OCI-LY7 (cell line): ENCODE measurements around the gene POLR1A. TPM values are rescaled to one million over a fixed set of nuclear protein-coding genes. Genes with fewer than 3 reads are reported as not detected.

ENCODE experiments used
- BruUV-seq: library from RNA; stranded (reverse); fragments of 400-500 nt; replicated peaks from 2 replicates; lab custom pipeline; 2021; lab: Mats Ljungman, UMichigan
- CTCF ChIA-PET: fragments of 300-600 bp; sonication (Branson Sonifier 250); formaldehyde crosslinking; loops from one replicate; lab custom pipeline; 2022; ENCODE audit warnings: antibody characterized with exemption; ENCODE audit not compliant: unreplicated experiment; lab: Charles Lee
- POLR2A ChIA-PET: fragments of 300-600 bp; sonication (Branson Sonifier 250); formaldehyde crosslinking; loops from one replicate; lab custom pipeline; 2022; ENCODE audit warnings: antibody characterized with exemption; lab: Charles Lee
- DNase-seq: peaks from one replicate; pipeline ENCODE4 v3.0.0-alpha.2; 2015; ENCODE audit warnings: low spot score
- H2AFZ ChIP-seq: fragments of 200-600 bp; sonication (generic), shearing (Covaris generic); 2 replicates; pipeline ENCODE4 v1.6.1; 2014; ENCODE audit warnings: mild to moderate bottlenecking, antibody characterized with exemption, low read length, moderate library complexity
- H3K27ac ChIP-seq: fragments of 200-600 bp; sonication (generic); 2 replicates; pipeline ENCODE4 v1.5.1; 2014; ENCODE audit warnings: mixed run types, low read depth, mild to moderate bottlenecking, moderate library complexity, low read length, inconsistent platforms; ENCODE audit not compliant: poor library complexity, severe bottlenecking
- H3K36me3 ChIP-seq: fragments of 200-600 bp; sonication (generic); 2 replicates; pipeline ENCODE4 v1.6.1; 2014; ENCODE audit warnings: mild to moderate bottlenecking, antibody characterized with exemption, low read length, moderate library complexity, mixed read lengths; ENCODE audit not compliant: insufficient read depth
- H3K4me1 ChIP-seq: fragments of 200-600 bp; sonication (generic); 2 replicates; pipeline ENCODE4 v1.5.1; 2014; ENCODE audit warnings: mild to moderate bottlenecking, low read length; ENCODE audit not compliant: insufficient read depth, poor library complexity, severe bottlenecking
- H3K4me2 ChIP-seq: fragments of 200-600 bp; sonication (generic); 2 replicates; pipeline ENCODE4 v1.6.1; 2014; ENCODE audit warnings: mild to moderate bottlenecking, low read length
- H3K4me3 ChIP-seq: fragments of 200-600 bp; sonication (generic); 2 replicates; pipeline ENCODE4 v1.5.1; 2014; ENCODE audit warnings: mild to moderate bottlenecking, low read depth, low read length; ENCODE audit not compliant: poor library complexity, severe bottlenecking
- H3K79me2 ChIP-seq: fragments of 200-600 bp; sonication (generic); 2 replicates; pipeline ENCODE4 v1.6.1; 2016; ENCODE audit warnings: low read depth, mild to moderate bottlenecking, low read length, moderate library complexity, mixed read lengths; ENCODE audit not compliant: insufficient read depth
- H3K9me2 ChIP-seq: fragments of 200-600 bp; sonication (generic); 2 replicates; pipeline ENCODE4 v1.6.1; 2016; ENCODE audit warnings: mild to moderate bottlenecking, low read length, mixed read lengths; ENCODE audit not compliant: insufficient read depth
- H3K9me3 ChIP-seq: fragments of 200-600 bp; sonication (generic); 2 replicates; pipeline ENCODE4 v1.6.1; 2014; ENCODE audit warnings: mild to moderate bottlenecking, mixed run types, low read length, mixed read lengths
- H4K20me1 ChIP-seq: fragments of 200-600 bp; sonication (generic); 2 replicates; pipeline ENCODE4 v1.6.1; 2014; ENCODE audit warnings: mild to moderate bottlenecking, antibody characterized with exemption, low read length, moderate library complexity, mixed read lengths; ENCODE audit not compliant: insufficient read depth
- EZH2phosphoT487 ChIP-seq: fragments of 200-600 bp; sonication (generic); IDR thresholded peaks from 2 replicates; pipeline ENCODE4 v1.6.1; 2018; ENCODE audit warnings: low read depth, borderline replicate concordance, mild to moderate bottlenecking, mixed run types, antibody characterized with exemption, low read length, moderate library complexity, mixed read lengths
- intact Hi-C: fragments of 100-400 bp; cut with micrococcal nuclease; formaldehyde crosslinking; loops from one replicate; pipeline ENCODE4 v1.10.0; 2022; ENCODE audit not compliant: unreplicated experiment
- total RNA-seq, 2 experiments: library from RNA; depleted of rRNA in 1 of 2; stranded (reverse); fragments of >200 nt in 1 of 2; shearing (Covaris generic) in 1 of 2; gene quantifications; 2 replicates each; pipeline ENCODE4 v1.2.3, GENCODE V29; 2014 to 2022
- TF ChIP-seq, protein P1 (sequence below): fragments of 200-600 bp; sonication (generic); conservative IDR thresholded peaks from 2 replicates; pipeline ENCODE4 v1.5.1; 2014; ENCODE audit warnings: mild to moderate bottlenecking, antibody characterized with exemption, low read length, moderate library complexity, mixed read lengths

POLR1A gene
- total RNA-seq, 2 experiments from 2014 or later, result 17.5 to 53.3 TPM

DNA sequence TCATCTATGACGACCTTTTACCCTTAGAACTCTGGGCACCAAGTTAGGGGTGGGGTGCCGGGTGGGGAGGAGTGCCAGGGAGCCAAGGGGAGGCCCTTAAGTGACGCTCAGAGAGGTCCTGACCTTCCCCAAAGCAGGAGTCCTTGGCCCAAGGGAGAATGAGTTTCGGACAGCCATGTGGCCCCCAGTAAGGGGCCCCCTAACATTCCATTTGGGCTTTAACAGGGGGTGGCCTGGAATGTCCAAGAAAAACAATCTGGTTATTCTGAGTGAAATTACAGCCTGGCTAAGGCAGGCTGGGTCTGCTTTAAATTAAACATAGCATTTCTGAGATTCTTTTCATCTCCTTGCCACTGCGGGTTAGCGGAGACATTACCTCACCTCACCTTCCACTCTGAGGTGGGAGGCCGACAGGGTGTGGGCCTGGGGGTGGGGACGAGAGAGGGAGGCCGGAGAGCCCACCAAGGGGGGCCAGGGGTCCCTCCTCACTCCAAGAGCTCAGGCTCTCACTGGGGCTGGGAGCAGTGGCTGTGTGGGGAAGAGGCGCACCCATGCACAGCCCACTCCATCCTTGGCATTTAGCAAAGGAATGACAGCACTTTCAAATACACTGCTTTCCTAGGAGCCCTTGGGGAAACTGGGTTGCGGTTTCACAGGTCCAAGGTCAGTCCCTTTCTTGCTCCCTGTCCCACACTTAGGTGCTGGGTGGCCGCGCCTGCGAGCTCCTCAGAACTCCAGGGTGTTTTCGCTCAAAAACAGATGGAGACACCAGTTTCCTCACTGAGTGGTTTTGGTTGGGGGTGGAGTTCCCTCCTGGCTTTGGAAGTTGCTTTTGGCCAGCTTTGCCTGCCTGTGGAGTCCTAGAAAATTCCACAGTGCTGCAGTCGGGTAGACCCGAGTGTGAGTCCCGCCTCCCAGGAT, 107.4 kb downstream of the POLR1A start:
- H3K27ac ChIP-seq, result peak overlapping the region; percentile 23
- no peaks in the 10 kb centered on the region for H3K36me3 ChIP-seq
- no peaks in the 10 kb centered on the region for H4K20me1 ChIP-seq
- H2AFZ ChIP-seq, result peak overlapping the region; percentile 81; the same call in 1 of the 2 replicates
- peak overlapping the region; percentile 50 for H3K4me2 ChIP-seq
- H3K9me3 ChIP-seq, result no peaks in the 10 kb centered on the region
- no TSS peak for BruUV-seq
- H3K9me2 ChIP-seq, result no peaks in the 10 kb centered on the region
- no peak for DNase-seq
- intact Hi-C loops, result no loop called here
- ChIA-PET CTCF (no interaction called here), POLR2A (interaction anchor here (0.6 kb wide), 1 partner anchor 38 kb away, joined by 8 read pairs; no protein-coding TSS in a partner anchor)
- no peaks in the 10 kb centered on the region for H3K79me2 ChIP-seq
- no peak overlapping the region for H3K4me3 ChIP-seq
- TF ChIP-seq, protein P1, sequence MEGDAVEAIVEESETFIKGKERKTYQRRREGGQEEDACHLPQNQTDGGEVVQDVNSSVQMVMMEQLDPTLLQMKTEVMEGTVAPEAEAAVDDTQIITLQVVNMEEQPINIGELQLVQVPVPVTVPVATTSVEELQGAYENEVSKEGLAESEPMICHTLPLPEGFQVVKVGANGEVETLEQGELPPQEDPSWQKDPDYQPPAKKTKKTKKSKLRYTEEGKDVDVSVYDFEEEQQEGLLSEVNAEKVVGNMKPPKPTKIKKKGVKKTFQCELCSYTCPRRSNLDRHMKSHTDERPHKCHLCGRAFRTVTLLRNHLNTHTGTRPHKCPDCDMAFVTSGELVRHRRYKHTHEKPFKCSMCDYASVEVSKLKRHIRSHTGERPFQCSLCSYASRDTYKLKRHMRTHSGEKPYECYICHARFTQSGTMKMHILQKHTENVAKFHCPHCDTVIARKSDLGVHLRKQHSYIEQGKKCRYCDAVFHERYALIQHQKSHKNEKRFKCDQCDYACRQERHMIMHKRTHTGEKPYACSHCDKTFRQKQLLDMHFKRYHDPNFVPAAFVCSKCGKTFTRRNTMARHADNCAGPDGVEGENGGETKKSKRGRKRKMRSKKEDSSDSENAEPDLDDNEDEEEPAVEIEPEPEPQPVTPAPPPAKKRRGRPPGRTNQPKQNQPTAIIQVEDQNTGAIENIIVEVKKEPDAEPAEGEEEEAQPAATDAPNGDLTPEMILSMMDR, result no peak
- TF ChIP-seq EZH2phosphoT487, result no peak
- peaks cover 33% of the 10 kb centered on the region for H3K4me1 ChIP-seq

DNA sequence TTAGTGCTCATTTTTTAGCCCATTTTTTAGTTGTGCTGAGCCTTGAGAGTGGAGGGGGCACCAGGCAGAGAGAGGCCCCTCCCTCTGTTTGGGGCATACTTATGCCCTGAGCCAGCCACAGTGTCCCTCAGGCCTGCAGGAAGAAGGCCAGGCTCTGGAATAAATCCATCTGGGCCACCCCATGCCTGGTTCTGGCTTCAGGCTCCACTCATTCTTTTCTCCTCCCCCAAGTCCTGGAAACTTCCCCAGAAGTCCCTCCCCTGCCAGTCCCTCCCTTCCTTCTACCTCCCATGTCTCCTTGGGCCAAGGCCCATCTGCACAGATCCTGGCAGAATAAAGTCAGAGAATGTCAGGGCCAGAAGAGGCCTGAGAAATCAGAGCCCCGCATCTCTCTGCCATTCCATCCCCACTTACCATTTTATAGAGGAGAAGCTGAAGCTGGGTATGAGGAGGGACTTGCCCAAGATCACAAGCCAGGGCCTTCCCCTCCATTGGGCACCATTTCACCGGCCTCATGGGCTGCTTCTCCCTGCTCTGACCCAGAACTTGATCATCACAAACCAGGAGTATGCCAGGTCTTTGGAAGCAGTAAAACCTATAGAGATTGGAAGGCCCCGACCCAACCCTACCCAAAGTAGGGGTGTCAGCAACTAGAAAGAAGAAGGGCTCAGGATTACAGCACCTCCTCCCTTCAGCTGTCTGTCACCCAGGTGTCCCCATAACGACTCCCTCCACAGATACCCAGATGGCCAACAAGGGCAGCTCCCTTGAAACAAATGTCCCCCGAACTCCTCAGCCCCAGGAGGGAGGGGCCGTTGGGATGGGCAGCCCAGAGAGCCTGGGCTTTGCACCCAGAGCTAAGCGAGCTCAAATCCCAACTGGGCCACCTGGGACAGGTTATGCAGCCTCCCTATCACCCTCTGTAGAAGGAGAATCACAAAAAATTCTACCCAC, 108.4 kb downstream of the POLR1A start:
- no peak overlapping the region for H3K4me2 ChIP-seq
- CTCF ChIA-PET, result no interaction called here
- no peak overlapping the region for H2AFZ ChIP-seq
- no peaks in the 10 kb centered on the region for H3K79me2 ChIP-seq
- POLR2A ChIA-PET, result interaction anchor here (0.8 kb wide), 1 partner anchor 8 kb away, joined by 3 read pairs; no protein-coding TSS in a partner anchor
- no peak for DNase-seq
- H3K9me3 ChIP-seq, result no peaks in the 10 kb centered on the region
- intact Hi-C loops, result no loop called here
- H4K20me1 ChIP-seq, result no peaks in the 10 kb centered on the region
- no TSS peak for BruUV-seq
- H3K4me1 ChIP-seq, result peaks cover 33% of the 10 kb centered on the region
- TF ChIP-seq, protein P1, result no peak
- no peak for TF ChIP-seq EZH2phosphoT487
- no peaks in the 10 kb centered on the region for H3K9me2 ChIP-seq
- H3K4me3 ChIP-seq, result no peak overlapping the region
- H3K27ac ChIP-seq, result no peak overlapping the region
- H3K36me3 ChIP-seq, result no peaks in the 10 kb centered on the region
